A549 (cell line): ENCODE measurements around the gene MAD2L1. TPM values are rescaled to one million over a fixed set of nuclear protein-coding genes. Genes with fewer than 3 reads are reported as not detected.

Source experiments
- ATAC-seq, 2 experiments: fragments of 200-7000 bp in 1 of 2; fragments of >200 bp in 1 of 2; cut with Nextera tagmentation in 1 of 2; cut with Tn5 transposase in 1 of 2; 3 replicates each; pipeline versions ENCODE4 v1.8.0 to v1.9.1; 2018 to 2020; ENCODE audit warnings: mild to moderate bottlenecking in 1 of 2, moderate library complexity in 1 of 2
- CTCF ChIA-PET: fragments of 300-600 bp; sonication (Branson Sonifier 250); formaldehyde crosslinking; extraction: SDS; loops from one replicate; lab custom pipeline; 2021; ENCODE audit warnings: antibody characterized with exemption, inconsistent platforms; lab: Yijun Ruan, JAX
- POLR2A ChIA-PET: fragments of 350-600 bp; formaldehyde crosslinking; extraction: SDS; loops from one replicate; lab custom pipeline; 2021; ENCODE audit warnings: antibody characterized with exemption, inconsistent platforms; lab: Yijun Ruan, JAX
- DNase-seq, 2 experiments: peaks; one replicate each; pipeline versions ENCODE4 v3.0.0 to v3.0.0-alpha.2; 2011 to 2016; ENCODE audit warnings: low read depth in 1 of 2, low spot score in 1 of 2
- FAIRE-seq: peaks from 2 replicates; lab custom pipeline; 2011; peaks lifted over from hg19 to GRCh38; lab: Jason Lieb, UNC
- H3K27ac ChIP-seq, 2 experiments: fragments of >200 bp; sonication (Bioruptor Twin); formaldehyde crosslinking; 3 replicates each; pipeline ENCODE4 v1.5.1; 2016 to 2017
- H3K4me1 ChIP-seq: fragments of >200 bp; sonication (Bioruptor Twin); formaldehyde crosslinking; 3 replicates; pipeline ENCODE4 v1.6.1; 2016
- H3K4me2 ChIP-seq: fragments of >200 bp; sonication (Bioruptor Twin); formaldehyde crosslinking; 3 replicates; pipeline ENCODE4 v1.6.1; 2016
- H3K4me3 ChIP-seq: fragments of >200 bp; sonication (Bioruptor Twin); formaldehyde crosslinking; 3 replicates; pipeline ENCODE4 v1.5.1; 2016
- H3K9me3 ChIP-seq: fragments of >200 bp; sonication (Bioruptor Twin); formaldehyde crosslinking; 3 replicates; pipeline ENCODE4 v1.6.1; 2016
- BHLHE40 ChIP-seq: IDR thresholded peaks from 2 replicates; pipeline ENCODE4 v1.6.1; 2012; ENCODE audit warnings: low read depth, low read length, inconsistent platforms
- CBX2 ChIP-seq: fragments of 200-600 bp; sonication (generic); IDR thresholded peaks from 2 replicates; pipeline ENCODE4 v1.6.1; 2016; ENCODE audit warnings: low read depth, mild to moderate bottlenecking, borderline replicate concordance
- CHD2 ChIP-seq: fragments of 150-350 bp; IDR thresholded peaks from 2 replicates; pipeline ENCODE4 v1.6.1; 2014; ENCODE audit warnings: low read length; ENCODE audit not compliant: partially characterized antibody
- EHMT2 ChIP-seq: fragments of 200-600 bp; sonication (generic); IDR thresholded peaks from 2 replicates; pipeline ENCODE4 v1.6.1; 2016; ENCODE audit warnings: antibody characterized with exemption, low read depth, mild to moderate bottlenecking, moderate library complexity
- ESRRA ChIP-seq: fragments of 150-350 bp; IDR thresholded peaks from 2 replicates; pipeline ENCODE4 v1.6.1; 2014; ENCODE audit warnings: mild to moderate bottlenecking, low read length, borderline replicate concordance
- FOXS1 ChIP-seq: fragments of 250-450 bp; sonication (Bioruptor Pico); IDR thresholded peaks from 2 replicates; pipeline ENCODE4 v1.5.0; 2020; ENCODE audit warnings: mild to moderate bottlenecking, moderate library complexity
- HOXA7 ChIP-seq: fragments of 250-450 bp; sonication (Bioruptor Pico); IDR thresholded peaks from 2 replicates; pipeline ENCODE4 v1.5.0; 2020; ENCODE audit warnings: mild to moderate bottlenecking, moderate library complexity
- HOXB13 ChIP-seq: fragments of 250-450 bp; sonication (Bioruptor Pico); IDR thresholded peaks from 2 replicates; pipeline ENCODE4 v1.5.0; 2020; ENCODE audit warnings: low read depth, mild to moderate bottlenecking, moderate library complexity
- JUN ChIP-seq, 2 experiments: fragments of >200 bp; sonication (Bioruptor Twin); formaldehyde crosslinking; IDR thresholded peaks; 2 replicates in 1 of 2; 3 replicates in 1 of 2; pipeline ENCODE4 v1.6.1; 2016 to 2017
- JUNB ChIP-seq: fragments of >200 bp; sonication (Bioruptor Twin); formaldehyde crosslinking; IDR thresholded peaks from 2 replicates; pipeline ENCODE4 v1.6.1; 2016
- KDM5A ChIP-seq: fragments of 200-600 bp; sonication (generic); IDR thresholded peaks from 2 replicates; pipeline ENCODE4 v1.6.1; 2016; ENCODE audit warnings: antibody characterized with exemption, mild to moderate bottlenecking
- NFE2L2 ChIP-seq: fragments of 150-350 bp; conservative IDR thresholded peaks from 2 replicates; pipeline ENCODE4 v1.6.1; 2014; ENCODE audit warnings: low read length
- POLR2A ChIP-seq: IDR thresholded peaks from 2 replicates; pipeline ENCODE4 v1.6.1; 2012; ENCODE audit warnings: mild to moderate bottlenecking, low read length
- POLR2AphosphoS2 ChIP-seq: conservative IDR thresholded peaks from 2 replicates; pipeline ENCODE4 v1.6.1; 2012; ENCODE audit warnings: low read length, improper control_type of control experiment, inconsistent platforms
- RAD21 ChIP-seq, 2 experiments: fragments of >200 bp in 1 of 2; sonication (Bioruptor Twin) in 1 of 2; formaldehyde crosslinking in 1 of 2; IDR thresholded peaks in 1 of 2; conservative IDR thresholded peaks in 1 of 2; 2 replicates in 1 of 2; 3 replicates in 1 of 2; pipeline ENCODE4 v1.6.1; 2012 to 2018; ENCODE audit warnings: inconsistent platforms in 1 of 2
- SMC3 ChIP-seq: fragments of >200 bp; sonication (Bioruptor Twin); formaldehyde crosslinking; IDR thresholded peaks from 3 replicates; pipeline ENCODE4 v1.6.1; 2018; ENCODE audit warnings: inconsistent platforms
- SREBF2 ChIP-seq: fragments of 450-650 bp; IDR thresholded peaks from 2 replicates; pipeline ENCODE4 v1.6.1; 2014; ENCODE audit warnings: mild to moderate bottlenecking, moderate library complexity
- TFCP2L1 ChIP-seq: fragments of 250-450 bp; sonication (Bioruptor Pico); IDR thresholded peaks from 2 replicates; pipeline ENCODE4 v1.5.0; 2021; ENCODE audit warnings: mild to moderate bottlenecking
- TP53 ChIP-seq: fragments of 250-450 bp; sonication (Bioruptor Pico); IDR thresholded peaks from 2 replicates; pipeline ENCODE4 v1.5.0; 2021; ENCODE audit warnings: mild to moderate bottlenecking, moderate library complexity
- ZSCAN20 ChIP-seq: fragments of 250-450 bp; sonication (Bioruptor Pico); IDR thresholded peaks from 2 replicates; pipeline ENCODE4 v1.8.0; 2022; ENCODE audit warnings: mild to moderate bottlenecking, moderate library complexity
- WGBS: methylation state at CpG from one replicate; pipeline ENCODE4 v1.1.6; 2017; ENCODE audit errors: missing lambda C conversion rate; 5-methylcytosine and 5-hydroxymethylcytosine counted together
- polyA plus RNA-seq, 4 experiments: library from polyadenylated mRNA; depleted of rRNA in 3 of 4; stranded (reverse); fragments of >200 nt; fragmentation: RNase III in 1 of 4; extraction: RNeasy Plus Mini Kit Qiagen cat#74134 plus additional on column Dnase treatment in 1 of 4; gene quantifications; 2 replicates in 3 of 4; 3 replicates in 1 of 4; pipeline ENCODE4 v1.2.3, GENCODE V29; 2011 to 2017
- TF ChIP-seq, protein P1 (sequence below): fragments of 200-600 bp; sonication (generic); IDR thresholded peaks from 2 replicates; pipeline ENCODE4 v1.6.1; 2016; ENCODE audit warnings: antibody characterized with exemption, mild to moderate bottlenecking, moderate library complexity
- TF ChIP-seq, protein P2 (sequence below): fragments of >200 bp; sonication (Bioruptor Twin); formaldehyde crosslinking; IDR thresholded peaks from 3 replicates; pipeline ENCODE4 v1.5.1; 2016
- TF ChIP-seq, protein P3 (sequence below): fragments of 150-350 bp; IDR thresholded peaks from 2 replicates; pipeline ENCODE4 v1.6.1; 2014; ENCODE audit warnings: low read depth, mild to moderate bottlenecking, low read length

MAD2L1 gene
- polyA plus RNA-seq, 2 of the 4 experiments (the other 2 are of a cell fraction) = 65.3 to 77.8 TPM

DNA sequence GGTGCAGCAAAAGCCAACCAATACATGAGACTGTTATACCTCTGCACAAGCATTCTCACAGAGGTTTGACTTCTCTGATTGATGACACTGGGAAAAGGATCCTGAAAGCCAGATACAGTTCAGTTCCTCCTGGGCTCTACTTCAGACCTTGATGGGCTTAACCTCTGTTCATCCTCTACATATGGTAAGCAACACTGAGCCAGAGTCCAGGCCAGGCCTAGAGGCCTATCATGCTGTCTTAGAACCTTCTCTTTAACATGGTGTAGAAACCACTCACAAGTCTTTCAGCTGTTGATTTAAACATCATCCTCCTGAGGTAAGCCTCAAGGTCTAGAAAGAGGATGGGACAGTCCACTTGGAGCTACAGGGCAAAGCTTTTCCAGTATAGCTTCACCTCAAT, 9.2 kb downstream of the MAD2L1 start:
- no peaks in the 10 kb centered on the region for H3K4me1 ChIP-seq
- TF ChIP-seq TFCP2L1 (CRISPR knock-in tag) (no peak), TP53 (no peak), JUNB (no peak), SREBF2 (no peak), FOXS1 (CRISPR knock-in tag) (no peak), EHMT2 (no peak), POLR2AphosphoS2 (no peak), JUN (IDR thresholded peaks at IDR 0.05) (no peak), POLR2A (no peak), CHD2 (no peak), HOXA7 (CRISPR knock-in tag) (no peak), ESRRA (no peak)
- TF ChIP-seq, protein P1, sequence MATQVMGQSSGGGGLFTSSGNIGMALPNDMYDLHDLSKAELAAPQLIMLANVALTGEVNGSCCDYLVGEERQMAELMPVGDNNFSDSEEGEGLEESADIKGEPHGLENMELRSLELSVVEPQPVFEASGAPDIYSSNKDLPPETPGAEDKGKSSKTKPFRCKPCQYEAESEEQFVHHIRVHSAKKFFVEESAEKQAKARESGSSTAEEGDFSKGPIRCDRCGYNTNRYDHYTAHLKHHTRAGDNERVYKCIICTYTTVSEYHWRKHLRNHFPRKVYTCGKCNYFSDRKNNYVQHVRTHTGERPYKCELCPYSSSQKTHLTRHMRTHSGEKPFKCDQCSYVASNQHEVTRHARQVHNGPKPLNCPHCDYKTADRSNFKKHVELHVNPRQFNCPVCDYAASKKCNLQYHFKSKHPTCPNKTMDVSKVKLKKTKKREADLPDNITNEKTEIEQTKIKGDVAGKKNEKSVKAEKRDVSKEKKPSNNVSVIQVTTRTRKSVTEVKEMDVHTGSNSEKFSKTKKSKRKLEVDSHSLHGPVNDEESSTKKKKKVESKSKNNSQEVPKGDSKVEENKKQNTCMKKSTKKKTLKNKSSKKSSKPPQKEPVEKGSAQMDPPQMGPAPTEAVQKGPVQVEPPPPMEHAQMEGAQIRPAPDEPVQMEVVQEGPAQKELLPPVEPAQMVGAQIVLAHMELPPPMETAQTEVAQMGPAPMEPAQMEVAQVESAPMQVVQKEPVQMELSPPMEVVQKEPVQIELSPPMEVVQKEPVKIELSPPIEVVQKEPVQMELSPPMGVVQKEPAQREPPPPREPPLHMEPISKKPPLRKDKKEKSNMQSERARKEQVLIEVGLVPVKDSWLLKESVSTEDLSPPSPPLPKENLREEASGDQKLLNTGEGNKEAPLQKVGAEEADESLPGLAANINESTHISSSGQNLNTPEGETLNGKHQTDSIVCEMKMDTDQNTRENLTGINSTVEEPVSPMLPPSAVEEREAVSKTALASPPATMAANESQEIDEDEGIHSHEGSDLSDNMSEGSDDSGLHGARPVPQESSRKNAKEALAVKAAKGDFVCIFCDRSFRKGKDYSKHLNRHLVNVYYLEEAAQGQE = no peak
- TF ChIP-seq, all 56 proteins: peak for 0
- ChIA-PET POLR2A (no interaction called here), CTCF (interaction anchor here (1.2 to 2.8 kb wide), 4 partner anchors 10 to 550 kb away, joined by 3 to 24 read pairs (median 4); partner anchors contain the start of gene PDE5A)
- FAIRE-seq = no peak
- no peak for DNase-seq
- no peak for ATAC-seq
- H3K4me2 ChIP-seq = no peak overlapping the region
- H3K27ac ChIP-seq = no peak overlapping the region
- H3K4me3 ChIP-seq = no peak overlapping the region
- no peaks in the 10 kb centered on the region for H3K9me3 ChIP-seq

DNA sequence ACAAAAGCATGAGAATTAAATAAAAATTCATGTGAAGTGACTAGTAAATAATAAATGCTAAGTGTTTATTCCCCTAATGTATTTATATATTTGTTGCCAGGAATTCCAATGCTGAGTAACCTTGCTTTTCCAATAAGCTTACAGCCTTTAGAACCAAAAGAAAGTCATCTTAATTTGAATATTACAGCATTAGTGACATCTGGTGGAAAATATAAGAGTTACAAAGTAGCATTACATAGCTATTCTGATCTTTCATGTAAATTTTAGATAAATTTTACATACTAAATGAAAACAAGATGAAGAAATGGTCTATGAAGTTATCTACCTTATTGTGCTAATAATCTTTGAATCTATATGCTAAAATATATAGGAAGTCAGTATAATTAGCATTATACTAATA, 10.4 kb downstream of the MAD2L1 start:
- TF ChIP-seq, protein P2, sequence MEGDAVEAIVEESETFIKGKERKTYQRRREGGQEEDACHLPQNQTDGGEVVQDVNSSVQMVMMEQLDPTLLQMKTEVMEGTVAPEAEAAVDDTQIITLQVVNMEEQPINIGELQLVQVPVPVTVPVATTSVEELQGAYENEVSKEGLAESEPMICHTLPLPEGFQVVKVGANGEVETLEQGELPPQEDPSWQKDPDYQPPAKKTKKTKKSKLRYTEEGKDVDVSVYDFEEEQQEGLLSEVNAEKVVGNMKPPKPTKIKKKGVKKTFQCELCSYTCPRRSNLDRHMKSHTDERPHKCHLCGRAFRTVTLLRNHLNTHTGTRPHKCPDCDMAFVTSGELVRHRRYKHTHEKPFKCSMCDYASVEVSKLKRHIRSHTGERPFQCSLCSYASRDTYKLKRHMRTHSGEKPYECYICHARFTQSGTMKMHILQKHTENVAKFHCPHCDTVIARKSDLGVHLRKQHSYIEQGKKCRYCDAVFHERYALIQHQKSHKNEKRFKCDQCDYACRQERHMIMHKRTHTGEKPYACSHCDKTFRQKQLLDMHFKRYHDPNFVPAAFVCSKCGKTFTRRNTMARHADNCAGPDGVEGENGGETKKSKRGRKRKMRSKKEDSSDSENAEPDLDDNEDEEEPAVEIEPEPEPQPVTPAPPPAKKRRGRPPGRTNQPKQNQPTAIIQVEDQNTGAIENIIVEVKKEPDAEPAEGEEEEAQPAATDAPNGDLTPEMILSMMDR = peak; percentile 28; the same call in 1 of the 3 replicates
- TF ChIP-seq CBX2 = no peak
- no peak for TF ChIP-seq HOXB13
- TF ChIP-seq ZSCAN20 (CRISPR knock-in tag) = no peak
- ATAC-seq = peak in 1 of 2 experiments; percentile 43; a peak in 1 of 6 replicates
- no peak overlapping the region for H3K4me3 ChIP-seq
- no peak for DNase-seq
- H3K27ac ChIP-seq = no peak overlapping the region
- ChIA-PET CTCF (interaction anchor here (1.1 to 2.8 kb wide), 6 partner anchors 428 to 1075 kb away, joined by 3 to 24 read pairs (median 5); partner anchors contain the start of gene PDE5A), POLR2A (interaction anchor here (0.5 kb wide), 1 partner anchor 1018 kb away, joined by 4 read pairs; no protein-coding TSS in a partner anchor)
- FAIRE-seq = no peak
- H3K4me1 ChIP-seq = no peaks in the 10 kb centered on the region
- H3K4me2 ChIP-seq = no peak overlapping the region
- no peaks in the 10 kb centered on the region for H3K9me3 ChIP-seq

DNA sequence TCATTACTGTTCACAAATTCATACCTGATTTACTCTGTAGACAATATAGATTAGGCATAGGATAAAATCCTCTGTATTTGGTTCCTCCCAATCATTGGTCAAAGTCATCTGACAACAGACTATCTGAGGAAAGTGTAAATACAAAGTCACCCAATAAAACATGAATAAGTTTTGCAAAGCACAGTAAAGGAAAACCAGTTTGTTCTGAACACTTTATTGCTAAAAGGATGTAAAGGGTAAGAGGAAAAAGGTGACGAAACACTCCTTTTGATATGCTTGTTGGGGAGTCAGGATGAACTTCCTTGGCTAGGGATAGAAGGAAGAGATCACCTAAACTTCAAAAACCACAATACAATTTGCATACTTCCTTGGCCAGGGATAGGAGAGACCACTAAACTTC, 10.9 kb downstream of the MAD2L1 start:
- FAIRE-seq = no peak
- ChIA-PET POLR2A (interaction anchor here (0.5 kb wide), 1 partner anchor 1018 kb away, joined by 4 read pairs; no protein-coding TSS in a partner anchor), CTCF (interaction anchor here (1.1 to 2.8 kb wide), 6 partner anchors 427 to 1075 kb away, joined by 3 to 24 read pairs (median 4); partner anchors contain the start of gene PDE5A)
- DNase-seq = no peak
- H3K4me1 ChIP-seq = no peaks in the 10 kb centered on the region
- H3K9me3 ChIP-seq = no peaks in the 10 kb centered on the region
- H3K27ac ChIP-seq = no peak overlapping the region
- no peak overlapping the region for H3K4me3 ChIP-seq
- TF ChIP-seq NFE2L2 (no peak), ZSCAN20 (CRISPR knock-in tag) (no peak), KDM5A (no peak), SMC3 (no peak), RAD21 (conservative IDR thresholded peaks at IDR 0.05 in 1 of 2, IDR thresholded peaks at IDR 0.05 in 1 of 2) (no peak), BHLHE40 (no peak)
- TF ChIP-seq, protein P3, sequence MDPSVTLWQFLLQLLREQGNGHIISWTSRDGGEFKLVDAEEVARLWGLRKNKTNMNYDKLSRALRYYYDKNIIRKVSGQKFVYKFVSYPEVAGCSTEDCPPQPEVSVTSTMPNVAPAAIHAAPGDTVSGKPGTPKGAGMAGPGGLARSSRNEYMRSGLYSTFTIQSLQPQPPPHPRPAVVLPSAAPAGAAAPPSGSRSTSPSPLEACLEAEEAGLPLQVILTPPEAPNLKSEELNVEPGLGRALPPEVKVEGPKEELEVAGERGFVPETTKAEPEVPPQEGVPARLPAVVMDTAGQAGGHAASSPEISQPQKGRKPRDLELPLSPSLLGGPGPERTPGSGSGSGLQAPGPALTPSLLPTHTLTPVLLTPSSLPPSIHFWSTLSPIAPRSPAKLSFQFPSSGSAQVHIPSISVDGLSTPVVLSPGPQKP = no peak
- WGBS = 93% methylated on average over 1 of the region's 1 CpG
- ATAC-seq = no peak
- H3K4me2 ChIP-seq = no peak overlapping the region
